ENCODE results near the gene HCFC1R1.

HCFC1R1 gene

GRCh38 chr16:2999929-3000328 lies 23.8 kb downstream of the HCFC1R1 start:
- no peak for DNase-seq (ENCODE audit: low spot score)

DNA sequence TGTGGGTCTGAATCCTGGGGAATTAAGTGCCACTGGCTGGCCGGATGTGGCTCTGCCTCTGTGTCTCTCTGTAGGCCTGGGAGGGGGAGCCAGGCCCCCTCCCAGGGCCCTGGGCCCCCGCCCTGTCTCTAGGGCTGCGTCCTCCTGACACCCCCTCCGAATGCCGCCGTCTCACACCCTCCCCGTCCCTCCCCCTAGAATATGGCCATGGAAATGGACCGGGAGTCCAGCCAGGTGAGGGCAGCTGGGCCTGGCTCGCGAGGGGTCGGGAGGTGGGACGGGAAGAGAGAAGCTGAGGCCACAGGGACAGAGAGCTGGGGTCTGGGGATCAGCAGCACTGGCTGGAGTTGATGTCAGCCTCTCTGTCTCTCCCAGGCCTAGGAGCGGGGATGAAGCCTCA lies 27.4 kb downstream of the HCFC1R1 start:
- no peak for DNase-seq (ENCODE audit: low spot score)

GRCh38 chr16:2992383-2993081 lies 31.2 kb downstream of the HCFC1R1 start:
- no peak for DNase-seq (ENCODE audit: low spot score)

DNA sequence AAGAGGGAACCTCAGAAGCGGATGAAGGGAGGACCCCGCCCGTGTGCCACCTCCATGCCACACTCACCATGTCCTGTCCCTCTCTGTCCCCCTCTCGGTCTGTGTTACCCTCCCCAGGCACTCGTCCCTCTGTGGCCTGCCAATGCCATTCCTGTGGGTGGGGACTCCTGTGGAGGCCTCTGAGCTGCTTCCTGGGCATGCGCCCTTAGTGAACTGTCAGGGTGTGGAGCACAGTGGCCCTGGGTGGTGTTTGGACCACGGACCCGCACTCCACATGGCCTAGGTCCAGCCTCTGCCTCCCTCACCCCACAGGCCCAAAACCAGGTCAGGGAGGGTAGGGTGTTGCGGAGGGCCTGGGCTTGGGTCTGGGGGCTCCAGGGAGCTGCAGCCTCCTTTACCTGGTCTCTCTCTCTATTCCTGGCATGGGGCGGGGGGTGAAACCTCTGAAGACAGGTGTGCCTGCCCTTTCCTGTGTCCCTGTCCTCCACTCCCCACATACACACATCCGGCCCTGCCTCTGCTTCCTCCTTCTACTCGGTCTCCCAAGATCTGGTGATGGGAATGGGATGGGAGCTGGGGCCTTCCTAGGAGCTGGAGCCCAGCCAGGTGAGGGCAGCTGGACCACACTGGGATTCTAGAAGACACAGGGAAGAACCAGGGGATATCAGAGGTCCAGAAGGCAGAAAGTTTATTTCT lies 32.0 kb downstream of the HCFC1R1 start:
- no peak for DNase-seq (ENCODE audit: low spot score)

GRCh38 chr16:2990891-2991290 lies 32.9 kb downstream of the HCFC1R1 start:
- DNase-seq (ENCODE audit: low spot score) = no peak

DNA sequence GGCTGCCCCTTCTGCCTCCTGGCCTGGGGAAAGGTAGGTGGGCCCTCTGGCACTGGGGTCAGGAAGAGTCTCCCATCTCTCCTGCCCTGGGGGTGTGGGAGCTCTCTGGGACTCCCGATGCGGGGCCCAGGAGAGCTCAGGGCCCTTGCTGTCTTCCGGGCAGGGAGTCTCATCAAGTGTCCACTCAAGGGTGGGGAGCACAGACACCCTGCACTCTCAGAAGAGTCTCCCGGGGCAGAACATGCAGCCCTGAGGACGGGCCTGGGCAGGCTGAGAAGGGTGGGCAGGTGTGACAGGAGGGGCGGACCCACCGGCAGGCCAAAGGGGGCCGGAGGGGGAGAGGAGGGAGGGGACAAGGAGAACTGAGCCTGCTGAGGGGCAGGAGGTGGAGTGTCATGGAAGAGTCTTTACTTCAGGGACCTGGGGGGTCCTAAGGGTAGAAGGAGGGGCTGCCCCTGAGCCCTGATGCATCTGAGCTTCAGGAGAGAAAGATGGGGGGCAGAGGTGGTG lies 35.1 kb downstream of the HCFC1R1 start:
- DNase-seq (ENCODE audit: low spot score) = no peak

- no peak for DNase-seq (ENCODE audit: low spot score)
Observed at GRCh38 chr16:2987833-2988232, 35.9 kb downstream of the HCFC1R1 start.

GRCh38 chr16:2987286-2987685 lies 36.5 kb downstream of the HCFC1R1 start:
- DNase-seq (ENCODE audit: low spot score) = no peak

- no peak for DNase-seq (ENCODE audit: low spot score)
Observed at GRCh38 chr16:2986623-2987188, 37.0 kb downstream of the HCFC1R1 start.

GRCh38 chr16:2985893-2986355 lies 37.8 kb downstream of the HCFC1R1 start:
- no peak for DNase-seq (ENCODE audit: low spot score)

DNA sequence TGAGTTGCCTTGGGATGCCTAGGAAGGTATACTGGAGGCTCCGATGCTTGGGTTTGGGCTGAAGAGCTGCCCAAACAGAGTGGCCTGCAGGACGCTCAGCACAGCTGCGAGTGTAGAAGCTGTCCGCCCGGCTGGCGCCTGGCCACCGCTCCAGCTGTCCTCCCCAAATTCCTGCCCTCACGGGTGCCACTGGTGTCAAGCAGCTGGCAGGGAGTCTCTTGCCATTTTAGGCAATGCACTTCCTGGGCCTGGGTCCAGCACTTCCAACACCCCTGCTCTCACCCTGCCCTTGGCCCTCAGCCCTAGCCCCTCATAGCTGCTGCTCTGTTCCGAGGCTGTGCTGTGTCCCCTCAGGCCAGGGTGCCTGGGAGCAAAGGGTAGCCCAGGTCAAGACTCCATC lies 38.3 kb downstream of the HCFC1R1 start:
- no peak for DNase-seq (ENCODE audit: low spot score)

GRCh38 chr16:2983706-2984136 lies 40.0 kb downstream of the HCFC1R1 start:
- DNase-seq (ENCODE audit: low spot score) = peak; percentile 69

DNA sequence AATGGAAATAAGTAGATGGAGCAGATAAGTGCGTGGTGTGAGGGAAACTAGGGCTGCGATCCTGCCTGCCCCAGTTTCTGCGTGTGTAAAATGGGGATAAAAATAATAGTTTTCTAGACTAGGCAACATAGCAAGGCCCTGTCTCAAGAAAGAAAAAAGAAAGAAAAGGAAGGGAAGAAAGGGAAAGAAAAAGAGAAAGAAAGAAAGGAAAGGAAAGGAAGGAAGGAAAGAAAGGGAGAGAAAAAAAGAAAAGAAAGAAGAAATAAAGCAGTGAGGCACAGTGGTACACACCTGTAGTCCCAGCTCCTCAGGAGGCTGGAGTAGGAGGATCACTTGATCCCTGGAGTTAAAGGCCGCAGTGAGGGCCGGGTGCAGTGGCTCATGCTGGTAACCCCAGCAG lies 41.3 kb downstream of the HCFC1R1 start:
- no peak for DNase-seq (ENCODE audit: low spot score)

DNA sequence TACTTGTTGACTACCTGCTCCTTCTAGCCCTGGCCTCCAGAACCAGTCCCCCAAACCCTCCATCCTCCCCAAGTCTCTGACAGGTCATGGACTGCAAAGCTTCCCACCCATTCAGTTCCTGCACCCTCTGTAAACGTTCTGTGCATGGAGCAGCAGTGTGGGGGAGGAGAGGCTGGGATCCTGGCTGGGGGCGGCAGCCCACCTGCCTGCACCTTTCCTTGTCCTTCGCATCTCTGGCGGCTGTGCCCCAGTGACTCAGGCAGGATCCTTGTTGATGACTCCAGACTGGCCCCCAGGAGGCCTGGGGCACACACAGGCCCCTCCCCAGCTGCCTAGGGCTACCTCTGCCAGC lies 41.9 kb downstream of the HCFC1R1 start:
- no peak for DNase-seq (ENCODE audit: low spot score)

- DNase-seq (ENCODE audit: low spot score) = no peak
Observed at GRCh38 chr16:2981177-2981898, 42.4 kb downstream of the HCFC1R1 start.

- DNase-seq (ENCODE audit: low spot score) = peak; percentile 74
Observed at GRCh38 chr16:2980227-2981176, 43.2 kb downstream of the HCFC1R1 start, which contains the start of gene PKMYT1. PKMYT1 (minus strand) TSS chr16:2980446; CDS start chr16:2979657, 789 bp downstream.

GRCh38 chr16:2979669-2980226 lies 44.0 kb downstream of the HCFC1R1 start:
- DNase-seq (ENCODE audit: low spot score) = no peak

GRCh38 chr16:2977440-2977839 lies 46.3 kb downstream of the HCFC1R1 start:
- peak; percentile 41 for DNase-seq (ENCODE audit: low spot score)

DNA sequence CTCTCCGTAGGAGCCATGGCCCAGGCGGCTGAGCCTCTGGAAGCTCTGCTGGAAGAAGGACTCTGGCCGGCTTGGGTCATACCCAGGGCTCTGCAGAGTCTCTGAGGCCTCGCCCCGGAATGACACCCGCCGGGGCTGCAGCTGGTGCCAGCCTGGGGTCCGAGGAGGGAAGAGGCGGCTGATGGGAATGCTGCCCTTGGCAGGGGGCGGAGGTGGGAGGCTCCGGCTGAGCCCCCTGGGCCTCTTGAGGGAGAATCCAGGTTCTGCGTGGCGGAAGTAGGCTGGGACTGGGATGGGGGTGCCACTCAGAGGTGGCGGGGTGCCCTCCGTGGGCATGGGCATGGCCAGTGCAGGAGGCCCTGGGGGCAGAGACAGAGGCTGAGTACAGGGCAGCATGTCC lies 47.1 kb downstream of the HCFC1R1 start:
- DNase-seq (ENCODE audit: low spot score) = no peak

DNA sequence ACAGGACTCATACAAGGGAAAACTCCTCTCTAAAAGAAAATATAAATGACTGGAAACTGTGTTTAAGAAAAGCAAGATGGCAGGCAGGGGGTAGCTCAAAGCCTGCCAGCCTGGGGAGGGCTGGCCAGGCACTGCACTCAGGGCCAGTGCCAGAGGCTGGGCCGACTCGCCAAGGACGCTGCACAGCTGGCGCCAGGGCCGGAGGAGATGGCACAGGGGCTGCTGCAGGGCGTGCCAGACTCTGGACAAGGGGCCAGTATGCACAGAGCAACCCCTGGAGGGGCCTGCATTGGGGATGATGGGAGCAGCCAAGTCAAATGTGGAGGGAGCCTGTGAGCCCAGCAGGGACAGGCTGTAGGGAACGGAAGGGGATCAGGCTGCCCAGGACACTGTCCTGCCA lies 47.5 kb downstream of the HCFC1R1 start:
- DNase-seq (ENCODE audit: low spot score) = no peak
